HG02884 (cell line): Measurements from ENCODE around the gene SLC25A51.

Experiments
- ATAC-seq: cut with Tn5 transposase; IDR thresholded peaks from one replicate; pipeline ENCODE4 v1.9.1; 2021; ENCODE audit warnings: mild to moderate bottlenecking, moderate library complexity; ENCODE audit not compliant: unreplicated experiment

SLC25A51 gene

DNA sequence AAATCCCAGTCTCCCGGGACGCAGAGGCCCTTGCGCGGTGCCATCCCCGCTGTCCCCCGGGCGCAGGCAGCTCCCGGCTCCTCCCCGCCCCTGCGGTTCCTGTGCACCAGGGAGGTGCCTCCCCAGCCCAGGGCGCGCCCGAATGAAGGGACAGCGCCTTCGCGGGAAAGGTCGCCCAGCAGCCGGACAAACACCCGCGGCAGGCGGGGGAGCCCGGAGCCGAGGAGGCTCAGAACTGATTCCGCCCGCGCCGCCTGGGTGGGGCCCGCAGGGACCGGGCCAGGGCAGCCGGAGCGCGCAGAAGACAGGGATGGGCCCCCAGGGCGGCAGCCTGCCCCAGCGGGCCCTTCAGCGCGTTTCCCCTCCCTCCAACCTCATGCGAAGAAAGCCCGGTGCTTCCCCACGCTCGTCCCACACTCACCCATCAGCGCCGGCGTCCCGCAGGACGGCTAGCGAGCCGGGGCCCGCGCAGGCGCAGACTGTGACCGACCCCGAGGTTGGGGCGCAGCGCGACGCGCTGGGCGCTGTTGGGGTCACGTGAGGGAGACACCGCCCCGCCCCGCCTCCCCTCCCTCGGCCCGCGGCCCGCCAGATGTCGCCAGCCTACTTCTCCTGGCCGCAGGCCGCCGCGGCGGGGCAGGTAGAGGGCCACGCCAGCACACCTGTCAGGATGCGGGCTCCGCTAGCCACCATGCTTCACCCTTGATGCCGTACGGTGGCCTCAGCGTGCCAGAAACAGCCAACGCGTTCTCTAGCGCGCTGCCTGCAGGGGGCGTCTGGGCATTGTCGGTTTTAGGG, at the start of gene SLC25A51:
SLC25A51 (minus strand) TSS at position 481 of the 798 bp plus-strand sequence. CDS start 15,577 bp downstream, outside the sequence.
- ATAC-seq: peak; percentile 75

DNA sequence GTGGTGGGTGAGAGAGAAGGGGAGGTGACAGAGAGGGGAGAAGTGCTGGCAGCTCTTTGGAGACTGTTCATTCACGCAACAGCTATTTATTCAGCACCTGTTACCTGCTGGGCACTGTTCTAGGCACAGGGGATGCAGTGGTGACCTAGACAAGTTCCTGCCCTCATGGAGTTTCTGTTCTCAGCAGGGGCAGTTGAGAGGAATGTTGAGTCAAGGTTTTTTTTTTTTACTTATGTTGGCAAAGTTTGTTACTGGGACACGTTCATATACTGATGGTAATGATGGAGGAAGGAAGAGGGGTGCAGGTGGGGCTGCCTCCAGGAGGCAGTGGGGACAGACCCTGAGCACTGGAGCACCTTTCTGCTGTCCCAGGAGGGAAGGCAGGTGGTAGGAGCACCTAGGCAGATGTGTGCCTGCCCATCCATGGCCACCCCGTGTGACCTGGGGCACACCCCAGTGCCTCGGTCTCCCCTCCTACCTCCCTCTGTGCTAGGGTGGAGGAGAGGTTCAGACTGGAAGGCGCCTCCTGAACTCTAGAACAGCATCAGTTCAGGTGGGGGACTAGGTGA, 49.4 kb upstream of the SLC25A51 start:
- no peak for ATAC-seq

DNA sequence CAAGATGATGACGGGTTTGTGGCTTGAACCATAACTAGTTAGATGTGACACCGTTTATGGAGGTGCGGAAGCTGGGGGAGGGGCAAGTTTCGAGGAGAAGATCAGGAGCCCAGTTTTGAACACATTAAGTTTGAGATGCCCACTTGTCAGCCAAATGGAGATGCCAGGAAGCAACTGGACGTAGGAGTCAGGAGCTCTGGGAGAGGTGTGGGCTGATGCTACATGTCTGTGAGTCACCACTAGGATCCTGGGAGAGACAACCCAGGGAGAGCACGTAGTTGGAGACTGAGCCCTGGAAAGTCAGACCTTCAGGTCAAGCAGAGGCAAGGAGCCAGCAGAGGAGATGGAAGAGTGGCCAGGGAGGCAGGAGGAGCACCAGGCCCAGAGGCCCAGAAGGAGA, 48.8 kb upstream of the SLC25A51 start:
- ATAC-seq: no peak

- no peak for ATAC-seq
Measured at GRCh38 chr9:37951671-37952449, 47.9 kb upstream of the SLC25A51 start.

DNA sequence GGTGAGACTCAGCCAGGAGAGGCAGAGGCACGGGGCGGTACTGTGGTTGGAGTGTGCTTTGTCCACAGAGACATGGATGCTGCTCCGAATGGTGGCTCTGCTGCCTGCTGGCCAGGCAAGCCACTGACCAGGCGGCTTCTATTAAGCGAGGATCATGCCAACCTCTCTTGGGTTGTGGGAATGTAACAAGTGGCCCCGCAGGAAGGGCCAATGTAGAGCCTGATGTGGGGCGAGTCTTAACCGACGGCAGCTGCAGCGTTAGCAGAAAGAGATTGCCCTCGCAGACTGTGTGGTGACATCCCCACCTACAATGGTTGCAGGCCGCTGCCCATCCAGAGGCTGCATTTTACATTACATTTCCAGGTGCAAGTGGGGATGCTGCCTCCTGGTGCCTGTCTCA, 46.6 kb upstream of the SLC25A51 start:
- ATAC-seq: no peak

- ATAC-seq: no peak
Measured at GRCh38 chr9:37949576-37949975, 45.6 kb upstream of the SLC25A51 start.

DNA sequence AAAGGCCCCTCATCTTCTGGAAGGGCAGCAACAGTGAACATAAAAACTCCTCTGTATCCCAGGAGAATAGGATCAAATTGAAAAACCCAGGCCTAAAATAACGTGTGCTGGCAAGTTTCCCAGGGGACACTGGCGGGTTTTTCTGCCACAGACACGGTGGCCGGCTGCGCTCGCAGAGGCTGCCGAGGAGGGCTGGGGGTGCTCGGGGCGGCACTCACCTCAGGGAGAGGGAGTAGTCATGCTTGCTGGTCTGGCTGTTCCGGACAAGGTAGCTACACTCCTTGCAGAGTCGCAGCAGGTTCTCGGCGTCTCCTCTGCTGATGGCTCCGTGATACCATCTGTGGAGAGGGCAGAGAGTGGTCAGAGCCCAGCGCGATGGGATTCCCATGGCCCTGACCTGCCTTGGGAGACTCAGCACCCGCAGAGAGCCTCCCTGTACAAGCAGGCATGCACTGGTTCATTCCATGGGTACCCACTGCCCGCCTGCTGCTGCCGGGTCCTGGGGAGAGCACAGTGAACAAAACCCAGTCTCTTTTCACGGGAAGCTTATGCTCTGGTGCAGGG, 44.6 kb upstream of the SLC25A51 start:
- ATAC-seq: no peak

DNA sequence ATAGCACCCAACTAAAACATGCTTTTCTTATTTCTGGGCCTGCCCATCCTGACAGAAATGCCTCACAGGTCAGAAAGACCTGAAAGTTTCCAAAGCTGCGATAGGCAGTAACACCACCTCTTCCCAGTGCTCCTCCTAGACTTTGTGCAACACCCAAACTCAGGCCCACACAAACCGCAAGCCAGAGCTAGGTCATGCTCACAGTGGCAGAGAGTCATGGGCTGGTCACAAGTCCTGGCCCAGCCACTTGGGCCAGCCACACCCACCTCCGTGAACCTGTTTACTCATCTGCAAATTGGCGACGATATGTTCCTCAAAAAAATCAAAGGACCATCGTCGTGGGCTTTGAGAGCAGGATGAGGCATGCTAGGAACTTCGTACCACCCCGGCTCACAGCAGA, 44.0 kb upstream of the SLC25A51 start:
- no peak for ATAC-seq

- no peak for ATAC-seq
Measured at GRCh38 chr9:37947471-37947870, 43.5 kb upstream of the SLC25A51 start.

DNA sequence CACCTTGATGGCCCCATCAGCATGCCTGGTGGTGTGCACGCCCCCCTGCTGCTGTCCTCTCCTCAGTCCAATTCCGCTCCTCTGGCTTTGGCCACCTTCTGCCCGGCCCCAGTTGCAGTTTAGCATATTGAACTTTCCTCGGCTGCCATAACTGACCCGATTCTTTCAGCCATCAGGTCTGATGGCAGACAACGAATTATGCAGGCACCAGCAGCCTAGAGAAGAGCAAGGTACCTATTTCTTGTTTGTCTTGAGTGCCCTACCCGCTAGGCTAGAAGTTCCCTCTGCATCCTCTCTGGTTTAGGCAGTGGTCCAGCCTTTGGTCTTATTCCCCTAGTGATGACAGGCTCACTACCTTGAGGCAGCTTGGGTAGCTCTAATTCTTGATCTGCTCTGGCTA, 43.0 kb upstream of the SLC25A51 start:
- ATAC-seq: no peak

GRCh38 chr9:37946041-37946440, 42.1 kb upstream of the SLC25A51 start:
- ATAC-seq: no peak

DNA sequence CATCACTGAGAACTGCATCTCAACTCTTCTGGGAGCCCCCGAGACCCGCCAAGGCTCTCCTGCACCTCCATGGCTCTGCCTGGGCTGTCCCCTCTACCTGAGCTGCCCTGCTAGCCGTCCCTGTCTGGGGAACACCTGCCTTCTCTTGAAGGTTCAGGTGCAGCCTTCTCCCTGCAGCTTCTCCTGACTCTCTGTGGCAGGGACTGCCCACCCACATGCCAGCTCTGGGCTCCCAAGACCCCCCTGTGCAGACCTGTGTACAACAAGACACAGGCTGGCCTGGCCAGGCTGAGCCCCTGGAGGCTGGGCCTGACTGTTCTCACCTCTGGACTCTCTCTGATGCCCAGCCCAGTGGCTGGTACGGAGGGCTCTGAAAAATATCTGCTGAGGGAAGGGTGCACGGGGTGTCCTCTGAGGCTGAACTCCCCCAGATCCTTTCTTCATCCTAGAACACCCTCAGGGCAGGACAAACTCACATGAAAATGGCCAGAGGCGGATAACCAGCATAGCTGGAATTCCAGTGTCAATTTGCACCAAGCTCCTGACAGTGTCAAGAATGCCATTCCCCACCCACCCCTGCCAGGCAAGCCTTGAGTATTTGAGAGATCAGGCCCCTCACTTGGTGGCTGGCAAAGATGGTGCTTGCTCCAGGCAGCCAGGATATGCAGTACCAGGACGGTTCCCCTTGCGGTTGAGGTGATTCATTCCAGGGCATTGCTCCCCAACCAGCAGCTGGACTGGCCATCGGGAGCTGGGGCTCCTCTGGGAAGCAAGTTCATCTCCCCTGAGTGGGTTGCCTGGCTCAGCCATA, 40.9 kb upstream of the SLC25A51 start:
- ATAC-seq: no peak

- no peak for ATAC-seq
Measured at GRCh38 chr9:37944266-37944650, 40.3 kb upstream of the SLC25A51 start.

DNA sequence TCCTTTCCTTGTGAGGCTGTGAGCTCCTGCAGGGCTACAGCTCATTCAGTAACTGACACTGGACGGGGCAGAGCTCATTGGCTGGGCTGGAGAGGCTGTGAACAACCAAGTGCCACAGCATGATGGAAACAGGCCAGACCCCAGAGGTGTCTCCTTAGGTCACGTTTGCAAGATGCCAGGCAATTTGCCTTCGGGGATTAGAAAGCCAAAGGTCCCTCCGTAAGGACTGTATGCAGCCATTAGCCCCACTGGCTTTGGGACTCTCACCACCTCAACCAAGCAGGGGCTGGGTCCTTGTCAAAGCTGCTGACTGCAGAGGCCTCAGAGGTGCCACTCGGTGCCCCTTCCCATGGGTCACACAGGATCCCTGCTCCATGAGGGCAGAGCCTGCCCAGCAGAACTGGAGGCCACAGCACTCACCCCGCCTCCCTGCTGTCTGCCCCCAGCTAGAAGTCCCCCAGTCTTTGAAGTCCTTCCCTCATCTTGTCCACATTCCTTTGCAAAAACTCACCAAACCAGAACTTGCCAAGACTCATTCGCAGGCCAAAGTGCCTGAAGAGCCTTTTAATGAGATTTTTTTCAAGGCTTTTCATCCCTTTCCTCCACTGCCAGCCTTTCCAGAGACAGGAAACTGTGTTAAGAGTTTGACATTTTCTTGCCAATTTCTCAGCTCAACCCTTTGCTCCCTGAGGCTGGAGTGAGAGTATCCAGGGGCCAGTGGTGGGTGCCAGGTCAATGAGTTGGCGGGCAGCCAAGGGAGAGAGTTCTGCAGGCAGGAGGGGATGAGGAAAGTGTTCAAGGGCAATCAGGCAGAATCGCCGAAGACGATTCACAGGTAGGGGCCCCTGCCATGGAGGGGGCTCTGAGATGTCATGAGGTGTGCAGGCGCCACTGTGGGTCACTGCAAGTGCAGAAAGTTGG, 39.7 kb upstream of the SLC25A51 start:
- no peak for ATAC-seq

DNA sequence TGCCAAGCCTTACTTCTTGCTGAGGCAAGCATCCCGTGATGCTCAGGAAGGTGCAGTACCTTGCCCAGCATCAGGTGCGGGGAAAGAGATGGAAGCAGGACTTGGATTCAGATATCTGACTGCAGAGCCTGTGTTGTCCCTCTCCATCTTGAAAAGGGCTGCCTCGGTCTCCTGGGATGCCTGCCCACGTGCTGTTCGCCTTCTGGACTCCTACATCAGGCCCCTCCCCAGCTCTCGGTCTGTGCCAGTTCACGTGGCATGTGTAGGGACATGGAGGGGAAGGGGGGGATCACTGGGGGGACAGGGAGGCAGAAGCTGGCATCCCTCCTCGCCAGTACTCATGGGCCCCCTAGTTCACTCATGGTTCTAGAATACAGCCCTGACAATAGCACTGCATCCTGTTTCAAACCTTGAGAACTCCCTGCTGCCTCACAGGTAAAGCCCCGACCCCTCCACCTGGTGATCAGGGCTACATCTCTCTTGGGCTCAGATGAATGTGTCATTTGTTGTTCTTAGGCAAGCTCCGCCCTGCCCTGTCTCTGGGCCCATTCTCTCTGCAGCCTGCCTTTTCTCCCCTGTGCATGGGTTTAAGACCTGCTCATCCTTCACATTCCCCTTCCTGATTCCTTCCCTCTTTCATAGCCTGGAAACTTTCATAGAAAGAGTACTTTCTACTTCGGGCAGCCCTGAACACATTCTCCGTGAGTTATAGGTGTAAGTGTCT, 38.9 kb upstream of the SLC25A51 start:
- no peak for ATAC-seq

DNA sequence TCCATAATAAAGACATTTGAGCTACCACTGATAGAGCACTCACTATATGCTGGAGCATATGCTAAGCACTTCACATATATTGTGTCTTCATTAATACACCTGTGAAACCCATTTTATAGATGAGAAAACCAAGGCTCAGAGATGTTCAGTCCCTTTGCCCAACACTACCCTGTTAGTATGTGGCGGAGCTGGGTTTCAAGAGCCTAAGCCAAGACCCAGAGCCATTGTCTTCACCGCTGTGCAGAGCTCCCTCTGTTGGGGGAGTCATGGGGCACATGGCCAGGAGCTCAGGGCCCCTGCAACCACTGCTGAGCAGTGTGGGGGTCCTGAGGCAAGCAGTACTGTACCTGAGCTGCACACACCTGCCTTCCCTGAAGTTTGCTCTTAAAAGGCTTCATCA, 37.3 kb upstream of the SLC25A51 start:
- no peak for ATAC-seq

DNA sequence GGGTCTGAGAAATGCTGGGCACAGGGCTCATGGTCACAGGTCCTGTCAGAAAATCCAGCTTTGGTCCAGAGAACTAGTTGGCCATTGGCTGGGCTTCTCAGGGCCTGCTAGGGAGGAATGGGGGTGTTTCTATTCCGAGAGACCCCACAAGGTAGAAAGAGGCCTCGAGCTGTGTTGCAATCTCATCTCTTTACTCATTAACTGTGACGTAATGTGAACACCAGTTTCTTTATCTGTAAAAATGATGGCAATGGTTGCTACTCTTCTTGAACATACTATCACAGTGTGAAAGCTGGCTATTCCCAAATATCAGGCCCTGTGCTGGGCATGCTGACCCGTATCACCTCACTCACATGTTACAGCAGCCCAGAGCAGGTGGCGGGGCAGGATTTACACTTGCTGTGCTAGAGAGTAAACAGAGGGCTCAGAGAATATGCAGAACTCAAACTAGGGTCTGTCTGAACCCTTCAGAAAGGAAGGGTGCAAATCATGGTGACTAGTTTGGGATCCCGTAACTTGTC, 35.7 kb upstream of the SLC25A51 start:
- ATAC-seq: no peak

DNA sequence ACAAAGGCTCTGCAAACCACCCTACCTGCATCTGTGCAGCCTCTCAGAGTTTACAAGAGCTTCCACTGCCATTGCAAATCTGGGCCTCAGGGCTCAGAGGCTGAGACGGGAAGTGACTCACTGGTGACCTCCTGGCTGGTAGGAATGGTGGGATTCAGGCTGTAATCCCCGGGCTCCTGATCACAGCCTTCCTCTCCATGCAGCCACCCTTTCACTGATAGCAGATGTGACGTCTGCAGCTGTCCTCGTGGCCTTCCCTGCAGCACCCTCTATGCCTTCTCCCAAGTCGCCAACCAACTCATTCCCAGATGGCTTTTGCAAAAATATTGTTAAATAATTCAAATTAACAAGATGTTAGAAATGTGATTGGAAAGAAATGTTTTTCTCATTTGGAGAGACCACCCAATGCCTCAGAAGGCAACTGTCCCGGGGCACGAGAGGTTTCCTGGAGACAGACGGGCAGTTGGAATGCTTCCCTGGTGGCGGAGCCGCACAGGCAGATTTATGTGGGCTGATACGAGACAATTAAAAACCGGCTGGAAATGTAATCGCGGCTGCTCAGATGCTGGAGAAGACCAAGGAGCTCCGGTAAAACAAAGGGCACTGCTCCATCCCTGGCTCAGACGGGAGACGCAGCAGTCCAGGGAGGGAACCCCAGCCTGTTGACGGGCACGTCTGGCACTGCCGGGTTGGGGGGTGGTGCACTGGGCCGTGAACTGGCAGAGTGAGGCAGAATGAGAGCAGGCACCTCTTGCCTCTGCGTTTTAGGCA, 34.4 kb upstream of the SLC25A51 start:
- no peak for ATAC-seq
